ENCODE measurements around the gene WNT2. TPM values are rescaled to one million over a fixed set of nuclear protein-coding genes. Genes with fewer than 3 reads are reported as not detected.

Gene WNT2
- total and polyA plus RNA-seq, 7 experiments from 2014 or later, result not detected

GRCh38 chr7:117241088-117241487 is 81.8 kb downstream of the WNT2 start:
- H3K4me1 ChIP-seq (ENCODE audit: control insufficient read depth in 2 of 2, insufficient read depth in 2 of 2, low read length in 2 of 2), result no peaks in the 10 kb centered on the region
- ChIA-PET POLR2A (no interaction called here), CTCF (no interaction called here)
- no peaks in the 10 kb centered on the region for H3K36me3 ChIP-seq (ENCODE audit: control insufficient read depth in 2 of 3, insufficient read depth in 3 of 3, low read length in 3 of 3)
- H3K27ac Mint-ChIP-seq, result no peak overlapping the region
- peaks cover 4 to 48% (median 34%) of the 10 kb centered on the region in 5 donors for H3K27me3 Mint-ChIP-seq
- intact Hi-C loops (cut with micrococcal nuclease), result no loop called here
- no peaks in the 10 kb centered on the region for H3K9me3 ChIP-seq (ENCODE audit: control insufficient read depth in 2 of 3, low read length in 3 of 3)
- DNase-seq (no peak), ATAC-seq (no peak)
- H3K4me3 Mint-ChIP-seq, result no peak overlapping the region
- H3K27me3 ChIP-seq (ENCODE audit: control insufficient read depth in 2 of 2, insufficient read depth in 2 of 2, low read length in 2 of 2), result no peaks in the 10 kb centered on the region
- H3K9me3 Mint-ChIP-seq, result peaks cover 0 to 8% (median 0%) of the 10 kb centered on the region in 11 donors
- no peaks in the 10 kb centered on the region for H3K4me1 Mint-ChIP-seq
- H3K36me3 Mint-ChIP-seq, result no peaks in the 10 kb centered on the region
- H3K27ac ChIP-seq (ENCODE audit: low read depth, low read length), result no peak overlapping the region
- no peak overlapping the region for H3K4me3 ChIP-seq (ENCODE audit: low read length)

DNA sequence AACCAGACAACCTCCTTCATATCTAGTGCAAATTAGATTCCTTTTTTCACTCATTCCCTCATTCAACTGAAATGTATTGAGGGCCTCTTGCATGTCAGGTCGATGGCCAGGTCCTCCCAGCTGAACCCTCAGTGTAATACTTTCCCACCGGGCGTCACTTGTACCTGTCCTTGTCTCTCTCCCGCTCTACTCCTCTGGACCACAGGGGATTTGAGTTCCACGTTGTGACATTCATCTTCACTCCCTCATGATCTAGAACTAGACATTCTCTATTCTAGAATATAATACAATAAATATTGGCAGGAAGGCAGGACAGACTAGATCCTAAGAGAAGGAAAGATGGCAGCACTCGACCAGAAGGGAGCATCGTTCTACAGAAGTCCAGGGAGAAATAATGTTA is 83.9 kb downstream of the WNT2 start:
- Histone ChIP-seq H3K9me3 (ENCODE audit: control insufficient read depth in 2 of 3, low read length in 3 of 3) (no peaks in the 10 kb centered on the region), H3K36me3 (ENCODE audit: control insufficient read depth in 2 of 3, insufficient read depth in 3 of 3, low read length in 3 of 3) (no peaks in the 10 kb centered on the region), H3K27me3 (ENCODE audit: control insufficient read depth in 2 of 2, insufficient read depth in 2 of 2, low read length in 2 of 2) (no peaks in the 10 kb centered on the region), H3K4me3 (ENCODE audit: low read length) (no peak overlapping the region), H3K4me1 (ENCODE audit: control insufficient read depth in 2 of 2, insufficient read depth in 2 of 2, low read length in 2 of 2) (no peaks in the 10 kb centered on the region), H3K27ac (ENCODE audit: low read depth, low read length) (no peak overlapping the region)
- DNase-seq (no peak), ATAC-seq (no peak)
- H3K27ac Mint-ChIP-seq, result no peak overlapping the region
- H3K27me3 Mint-ChIP-seq, result peaks cover 6 to 51% (median 34%) of the 10 kb centered on the region in 5 donors
- H3K4me1 Mint-ChIP-seq, result no peaks in the 10 kb centered on the region
- intact Hi-C loops (cut with micrococcal nuclease), result no loop called here
- peaks cover 0 to 11% (median 2%) of the 10 kb centered on the region in 11 donors for H3K9me3 Mint-ChIP-seq
- CTCF ChIA-PET, result no interaction called here
- POLR2A ChIA-PET, result no interaction called here
- H3K36me3 Mint-ChIP-seq, result no peaks in the 10 kb centered on the region
- H3K4me3 Mint-ChIP-seq, result no peak overlapping the region

DNA sequence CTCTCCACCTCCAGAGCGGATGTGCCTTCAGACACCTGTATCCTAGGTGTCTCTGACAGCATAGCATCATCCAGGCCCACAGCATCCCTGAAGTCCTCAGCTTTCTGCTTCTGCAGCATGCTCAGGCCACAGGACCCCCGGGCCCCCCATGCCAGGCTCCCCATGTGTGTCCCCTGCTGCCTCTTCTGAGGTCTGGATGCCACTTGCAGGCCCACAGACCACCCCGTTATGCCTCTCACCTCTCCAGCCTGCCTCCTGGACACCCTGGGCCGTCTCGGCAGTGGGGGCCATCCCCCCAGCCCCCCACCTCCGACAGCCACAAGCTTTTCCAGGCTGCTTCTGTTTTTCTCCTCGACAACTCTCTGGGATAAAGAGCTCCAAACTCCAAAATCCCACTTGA is 84.4 kb downstream of the WNT2 start:
- POLR2A ChIA-PET, result no interaction called here
- no peak overlapping the region for H3K4me3 Mint-ChIP-seq
- ATAC-seq (no peak), DNase-seq (no peak)
- Histone ChIP-seq H3K9me3 (ENCODE audit: control insufficient read depth in 2 of 3, low read length in 3 of 3) (no peaks in the 10 kb centered on the region), H3K27ac (ENCODE audit: low read depth, low read length) (no peak overlapping the region), H3K27me3 (ENCODE audit: control insufficient read depth in 2 of 2, insufficient read depth in 2 of 2, low read length in 2 of 2) (no peaks in the 10 kb centered on the region), H3K36me3 (ENCODE audit: control insufficient read depth in 2 of 3, insufficient read depth in 3 of 3, low read length in 3 of 3) (no peaks in the 10 kb centered on the region), H3K4me1 (ENCODE audit: control insufficient read depth in 2 of 2, insufficient read depth in 2 of 2, low read length in 2 of 2) (no peaks in the 10 kb centered on the region), H3K4me3 (ENCODE audit: low read length) (no peak overlapping the region)
- H3K36me3 Mint-ChIP-seq, result no peaks in the 10 kb centered on the region
- CTCF ChIA-PET, result no interaction called here
- peaks cover 6 to 50% (median 34%) of the 10 kb centered on the region in 5 donors for H3K27me3 Mint-ChIP-seq
- H3K4me1 Mint-ChIP-seq, result no peaks in the 10 kb centered on the region
- intact Hi-C loops (cut with micrococcal nuclease), result no loop called here
- H3K27ac Mint-ChIP-seq, result no peak overlapping the region
- peaks cover 0 to 14% (median 3%) of the 10 kb centered on the region in 11 donors for H3K9me3 Mint-ChIP-seq

DNA sequence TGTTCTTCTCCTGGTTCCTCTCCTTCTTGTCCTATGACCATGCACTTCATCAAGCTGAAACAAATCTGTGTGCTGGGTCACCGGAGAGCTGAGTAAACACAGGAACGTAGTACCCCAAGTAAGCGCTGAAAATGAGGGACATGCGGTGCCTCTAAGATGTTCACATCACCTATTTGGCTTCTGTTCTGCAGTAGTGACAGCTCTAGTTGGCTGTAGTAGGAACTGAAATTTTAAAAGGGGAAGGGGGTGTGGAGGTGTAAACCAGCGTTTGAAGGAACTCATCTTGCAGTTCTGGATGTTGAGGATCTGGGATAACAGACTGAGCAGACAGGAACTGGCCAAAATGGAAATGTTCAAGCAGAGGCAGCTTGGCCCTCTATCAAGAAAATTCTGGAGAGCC is 85.2 kb downstream of the WNT2 start:
- no peak for DNase-seq
- ChIA-PET CTCF (no interaction called here), POLR2A (no interaction called here)
- no peak for ATAC-seq
- Mint-ChIP-seq H3K4me3 (no peak overlapping the region), H3K9me3 (peaks cover 0 to 15% (median 3%) of the 10 kb centered on the region in 11 donors), H3K36me3 (no peaks in the 10 kb centered on the region), H3K4me1 (no peaks in the 10 kb centered on the region), H3K27me3 (peaks cover 6 to 44% (median 29%) of the 10 kb centered on the region in 5 donors), H3K27ac (no peak overlapping the region)
- Histone ChIP-seq H3K27ac (ENCODE audit: low read depth, low read length) (no peak overlapping the region), H3K9me3 (ENCODE audit: control insufficient read depth in 2 of 3, low read length in 3 of 3) (no peaks in the 10 kb centered on the region), H3K36me3 (ENCODE audit: control insufficient read depth in 2 of 3, insufficient read depth in 3 of 3, low read length in 3 of 3) (no peaks in the 10 kb centered on the region), H3K4me1 (ENCODE audit: control insufficient read depth in 2 of 2, insufficient read depth in 2 of 2, low read length in 2 of 2) (no peaks in the 10 kb centered on the region), H3K4me3 (ENCODE audit: low read length) (no peak overlapping the region), H3K27me3 (ENCODE audit: control insufficient read depth in 2 of 2, insufficient read depth in 2 of 2, low read length in 2 of 2) (no peaks in the 10 kb centered on the region)
- intact Hi-C loops (cut with micrococcal nuclease), result no loop called here

- POLR2A ChIA-PET, result no interaction called here
- no peak overlapping the region for H3K4me3 ChIP-seq (ENCODE audit: low read length)
- Mint-ChIP-seq H3K27me3 (peaks cover 0 to 3% (median 0%) of the 10 kb centered on the region in 5 donors), H3K9me3 (peaks cover 0 to 11% (median 4%) of the 10 kb centered on the region in 11 donors), H3K4me3 (no peak overlapping the region), H3K4me1 (peaks cover 0 to 3% (median 0%) of the 10 kb centered on the region in 7 donors), H3K27ac (no peak overlapping the region), H3K36me3 (no peaks in the 10 kb centered on the region)
- intact Hi-C loops (cut with micrococcal nuclease), result no loop called here
- no peaks in the 10 kb centered on the region for H3K9me3 ChIP-seq (ENCODE audit: control insufficient read depth in 2 of 3, low read length in 3 of 3)
- no peak overlapping the region for H3K27ac ChIP-seq (ENCODE audit: low read depth, low read length)
- CTCF ChIA-PET, result no interaction called here
- ATAC-seq (no peak), DNase-seq (no peak)
- H3K27me3 ChIP-seq (ENCODE audit: control insufficient read depth in 2 of 2, insufficient read depth in 2 of 2, low read length in 2 of 2), result no peaks in the 10 kb centered on the region
- no peaks in the 10 kb centered on the region for H3K36me3 ChIP-seq (ENCODE audit: control insufficient read depth in 2 of 3, insufficient read depth in 3 of 3, low read length in 3 of 3)
- no peaks in the 10 kb centered on the region for H3K4me1 ChIP-seq (ENCODE audit: control insufficient read depth in 2 of 2, insufficient read depth in 2 of 2, low read length in 2 of 2)
These were observed 91.9 kb downstream of the WNT2 start for GRCh38 chr7:117231047-117231359.

DNA sequence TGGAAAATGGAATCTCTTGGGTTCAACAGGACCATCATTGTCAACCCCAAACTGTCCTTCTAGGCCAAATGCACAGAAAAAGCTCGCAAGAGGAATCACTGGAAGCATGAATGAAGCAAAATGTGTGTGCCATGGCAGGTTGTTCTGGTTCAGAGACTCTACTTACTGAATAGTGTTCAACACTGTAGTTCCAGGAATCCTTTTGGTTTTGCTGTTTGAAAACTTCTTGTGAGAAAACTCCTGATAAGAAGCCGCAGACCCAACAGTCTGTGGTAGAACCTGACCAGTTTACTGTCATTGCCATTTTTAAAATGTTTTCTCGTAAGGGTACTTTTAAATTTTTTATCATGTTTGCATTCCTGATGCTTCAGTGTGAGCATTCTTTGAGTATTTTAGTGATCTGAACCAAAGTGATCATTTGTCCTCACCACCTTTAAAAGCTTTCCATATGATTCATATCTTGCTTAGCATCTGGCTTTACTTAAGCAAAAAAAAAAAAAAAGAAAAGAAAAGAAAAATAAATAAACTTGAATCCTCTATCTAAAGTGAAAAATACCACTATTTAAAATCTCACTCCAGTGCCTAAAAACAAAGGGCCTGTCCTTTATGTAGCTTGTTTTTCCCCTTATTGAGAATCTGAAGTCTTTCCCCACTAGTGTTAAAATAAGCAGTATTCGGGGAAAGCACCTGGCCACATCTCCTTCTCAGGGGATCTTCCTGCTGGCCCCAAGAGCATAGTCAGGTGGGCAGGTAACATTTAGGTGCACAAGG is 92.4 kb downstream of the WNT2 start:
- ChIA-PET CTCF (no interaction called here), POLR2A (no interaction called here)
- Mint-ChIP-seq H3K4me1 (peaks cover 0 to 3% (median 0%) of the 10 kb centered on the region in 7 donors), H3K27ac (no peak overlapping the region), H3K27me3 (no peaks in the 10 kb centered on the region), H3K36me3 (no peaks in the 10 kb centered on the region), H3K9me3 (peaks cover 0 to 11% (median 4%) of the 10 kb centered on the region in 11 donors), H3K4me3 (no peak overlapping the region)
- intact Hi-C loops (cut with micrococcal nuclease), result no loop called here
- Histone ChIP-seq H3K4me3 (ENCODE audit: low read length) (no peak overlapping the region), H3K27me3 (ENCODE audit: control insufficient read depth in 2 of 2, insufficient read depth in 2 of 2, low read length in 2 of 2) (no peaks in the 10 kb centered on the region), H3K9me3 (ENCODE audit: control insufficient read depth in 2 of 3, low read length in 3 of 3) (no peaks in the 10 kb centered on the region), H3K36me3 (ENCODE audit: control insufficient read depth in 2 of 3, insufficient read depth in 3 of 3, low read length in 3 of 3) (no peaks in the 10 kb centered on the region), H3K27ac (ENCODE audit: low read depth, low read length) (no peak overlapping the region), H3K4me1 (ENCODE audit: control insufficient read depth in 2 of 2, insufficient read depth in 2 of 2, low read length in 2 of 2) (no peaks in the 10 kb centered on the region)
- ATAC-seq, result no peak
- no peak for DNase-seq

DNA sequence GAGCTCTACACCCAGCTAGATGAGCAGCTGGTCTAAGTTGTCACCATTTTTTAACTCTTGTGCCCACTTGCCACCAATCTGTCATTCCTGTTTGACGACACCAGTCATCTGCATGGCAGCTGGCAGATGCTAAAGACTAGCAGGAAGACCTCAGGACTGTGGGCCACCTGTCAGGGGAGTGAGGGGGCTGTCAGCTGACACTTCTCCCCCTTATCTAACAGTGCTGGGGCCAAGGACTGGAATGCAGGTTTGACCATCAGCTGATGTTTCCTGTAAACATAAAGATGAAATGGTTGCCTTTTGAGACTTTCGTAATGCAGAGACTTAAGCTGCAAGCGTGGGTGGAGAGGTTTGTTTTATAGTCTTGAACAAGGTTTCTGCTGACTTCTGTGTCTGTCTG is 93.5 kb downstream of the WNT2 start:
- Histone ChIP-seq H3K4me3 (ENCODE audit: low read length) (no peak overlapping the region), H3K36me3 (ENCODE audit: control insufficient read depth in 2 of 3, insufficient read depth in 3 of 3, low read length in 3 of 3) (no peaks in the 10 kb centered on the region), H3K27me3 (ENCODE audit: control insufficient read depth in 2 of 2, insufficient read depth in 2 of 2, low read length in 2 of 2) (no peaks in the 10 kb centered on the region), H3K9me3 (ENCODE audit: control insufficient read depth in 2 of 3, low read length in 3 of 3) (no peaks in the 10 kb centered on the region), H3K27ac (ENCODE audit: low read depth, low read length) (no peak overlapping the region), H3K4me1 (ENCODE audit: control insufficient read depth in 2 of 2, insufficient read depth in 2 of 2, low read length in 2 of 2) (no peaks in the 10 kb centered on the region)
- CTCF ChIA-PET, result no interaction called here
- Mint-ChIP-seq H3K36me3 (no peaks in the 10 kb centered on the region), H3K4me1 (peaks cover 0 to 3% (median 0%) of the 10 kb centered on the region in 7 donors), H3K27ac (no peak overlapping the region), H3K4me3 (no peak overlapping the region), H3K9me3 (peaks cover 0 to 7% (median 3%) of the 10 kb centered on the region in 11 donors), H3K27me3 (no peaks in the 10 kb centered on the region)
- POLR2A ChIA-PET, result no interaction called here
- ATAC-seq (no peak), DNase-seq (no peak)
- intact Hi-C loops (cut with micrococcal nuclease), result no loop called here

Measured in naive thymus-derived CD4-positive, alpha-beta T cell (primary cell).